Measurements from ENCODE around the gene GPR179. TPM values are rescaled to one million over a fixed set of nuclear protein-coding genes. Genes with fewer than 3 reads are reported as not detected.

The GPR179 gene
- total RNA-seq, 2 experiments from 2014 or later = 0.05 to 0.07 TPM

Other genes with a start within 250 kb of the GPR179 start
- not detected for gene TBC1D3E, start 216.0 kb downstream of the GPR179 start, total RNA-seq
- not detected for gene TBC1D3, start 151.4 kb downstream of the GPR179 start, total RNA-seq
- gene MRPL45, start 46.8 kb downstream of the GPR179 start, total RNA-seq = 10 to 100 TPM; 54.4 to 57.4 TPM
- 10 to 100 TPM; 21.8 to 25.3 TPM for gene SOCS7, start 7.9 kb upstream of the GPR179 start, total RNA-seq
- gene ARHGAP23, start 84.5 kb upstream of the GPR179 start, total RNA-seq = under 1 TPM; 0.55 to 0.86 TPM